SU-DHL-6 (cell line): Measurements from ENCODE around the gene STBD1.

ENCODE experiments used
- H2AFZ ChIP-seq: fragments of 200-600 bp; sonication (generic); 2 replicates; pipeline ENCODE4 v1.6.1; 2014; ENCODE audit warnings: low read depth, mild to moderate bottlenecking, moderate library complexity, mixed read lengths, antibody characterized with exemption, low read length; ENCODE audit not compliant: severe bottlenecking
- H3F3A ChIP-seq: fragments of 200-600 bp; shearing (Covaris generic); 2 replicates; pipeline ENCODE4 v1.6.0; 2016; ENCODE audit warnings: antibody characterized with exemption, mild to moderate bottlenecking; ENCODE audit not compliant: insufficient read depth
- H3K27ac ChIP-seq: fragments of 200-600 bp; sonication (generic); 2 replicates; pipeline ENCODE4 v1.5.1; 2016; ENCODE audit warnings: low read depth, mild to moderate bottlenecking, low read length, moderate library complexity, mixed read lengths
- H3K27me3 ChIP-seq: fragments of 200-600 bp; sonication (generic), shearing (Covaris generic); 2 replicates; pipeline ENCODE4 v1.6.0; 2014; ENCODE audit warnings: mild to moderate bottlenecking, low read length
- H3K36me3 ChIP-seq: fragments of 200-600 bp; sonication (generic); 2 replicates; pipeline ENCODE4 v1.6.1; 2014; ENCODE audit warnings: mild to moderate bottlenecking, low read length, mixed read lengths
- H3K4me2 ChIP-seq: fragments of 300-600, 200-600 bp; shearing (Covaris generic), sonication (generic); 2 replicates; pipeline ENCODE4 v1.6.0; 2014; ENCODE audit warnings: low read length, low read depth, mild to moderate bottlenecking; ENCODE audit not compliant: poor library complexity, severe bottlenecking
- H3K4me3 ChIP-seq: fragments of 200-600 bp; sonication (generic); 2 replicates; pipeline ENCODE4 v1.5.1; 2014; ENCODE audit warnings: antibody characterized with exemption, low read length, mild to moderate bottlenecking, mixed read lengths; ENCODE audit not compliant: insufficient read depth, poor library complexity, severe bottlenecking
- H3K79me2 ChIP-seq: fragments of 200-600 bp; sonication (generic); 2 replicates; pipeline ENCODE4 v1.6.1; 2014; ENCODE audit warnings: mild to moderate bottlenecking, low read length, moderate library complexity; ENCODE audit not compliant: insufficient read depth
- H3K9ac ChIP-seq: fragments of 200-600 bp; sonication (generic); 2 replicates; pipeline ENCODE4 v1.7.0; 2014; ENCODE audit warnings: mild to moderate bottlenecking, low read length
- H3K9me2 ChIP-seq: fragments of 200-600 bp; sonication (generic); replicated peaks from 2 replicates; pipeline ENCODE4 v1.6.1; 2014; ENCODE audit warnings: low read length; ENCODE audit not compliant: insufficient read depth
- H3K9me3 ChIP-seq: fragments of 200-600 bp; sonication (generic); 2 replicates; pipeline ENCODE4 v1.6.1; 2014; ENCODE audit warnings: low read length, mixed read lengths; ENCODE audit not compliant: insufficient read depth
- H4K20me1 ChIP-seq: fragments of 200-600 bp; sonication (generic); 2 replicates; pipeline ENCODE4 v1.6.1; 2014; ENCODE audit warnings: low read depth, mild to moderate bottlenecking, antibody characterized with exemption, low read length, moderate library complexity, mixed read lengths
- EZH2phosphoT487 ChIP-seq: fragments of 200-600 bp; sonication (generic), shearing (Covaris generic); conservative IDR thresholded peaks from 2 replicates; pipeline ENCODE4 v1.6.1; 2018; ENCODE audit warnings: mild to moderate bottlenecking, antibody characterized with exemption, low read length, moderate library complexity, mixed read lengths
- TF ChIP-seq, protein P1 (sequence below): fragments of 200-600 bp; sonication (generic); IDR thresholded peaks from one replicate; pipeline ENCODE4 v1.5.1; 2017; ENCODE audit warnings: antibody characterized with exemption, mild to moderate bottlenecking, low read length, moderate library complexity; ENCODE audit not compliant: insufficient read depth, poor library complexity, severe bottlenecking

STBD1 gene

DNA sequence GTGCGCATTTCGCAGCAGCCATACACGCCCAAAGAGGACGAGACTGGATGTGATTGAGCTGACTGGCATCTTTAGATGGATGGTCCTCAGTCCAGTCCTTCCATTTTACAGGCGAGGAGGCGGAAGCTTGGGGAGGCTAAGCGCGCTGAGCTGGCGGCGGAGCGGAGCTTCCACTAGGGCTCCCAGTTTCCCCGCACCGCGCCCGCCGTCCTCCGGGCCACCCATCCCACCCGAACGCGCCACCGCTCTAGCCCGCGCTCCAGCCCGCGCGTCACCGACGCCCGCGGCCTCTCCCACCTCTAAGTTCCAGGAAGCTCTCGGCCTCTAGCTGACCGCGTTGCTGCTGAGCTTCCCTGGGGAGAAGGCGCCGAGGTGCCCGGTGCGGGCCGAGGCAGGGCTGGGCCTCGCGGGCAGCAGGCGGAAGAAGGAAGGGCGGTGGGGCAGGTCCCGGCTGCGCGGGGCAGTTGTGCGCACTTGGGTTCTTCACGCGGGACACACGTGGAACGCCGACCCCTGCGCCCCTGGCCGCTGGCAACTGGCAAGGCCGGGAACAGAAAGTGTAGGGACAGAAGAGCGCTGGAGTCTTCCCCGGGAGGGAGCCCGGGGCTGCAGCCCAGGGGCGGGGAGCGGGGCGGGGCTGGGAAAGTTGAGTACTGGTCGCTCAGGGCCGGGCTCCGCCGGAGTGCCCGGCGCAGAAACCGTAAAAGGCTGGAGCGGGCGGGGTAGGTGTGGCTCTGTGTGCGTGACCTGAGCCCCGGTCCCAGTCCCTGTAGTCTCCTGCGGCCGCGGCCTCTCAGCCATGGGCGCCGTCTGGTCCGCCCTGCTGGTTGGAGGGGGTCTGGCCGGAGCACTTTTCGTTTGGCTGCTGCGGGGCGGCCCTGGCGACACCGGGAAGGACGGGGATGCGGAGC lies at the start of gene STBD1:
STBD1 (plus strand) TSS at position 763 of the 911 bp plus-strand sequence; CDS start at position 800, 37 bp downstream.
- Histone ChIP-seq H2AFZ (no peak within 1 kb of the TSS), H4K20me1 (no peaks in the 10 kb centered on the region), H3K9me2 (no peaks in the 10 kb centered on the region), H3K36me3 (no peaks in the 10 kb centered on the region), H3K9me3 (no peaks in the 10 kb centered on the region), H3K79me2 (no peaks in the 10 kb centered on the region), H3F3A (no peaks in the 10 kb centered on the region), H3K4me2 (no peak within 1 kb of the TSS), H3K27me3 (no peaks in the 10 kb centered on the region), H3K9ac (no peak within 1 kb of the TSS), H3K4me3 (no peak within 1 kb of the TSS), H3K27ac (no peak within 1 kb of the TSS)
- TF ChIP-seq, protein P1, sequence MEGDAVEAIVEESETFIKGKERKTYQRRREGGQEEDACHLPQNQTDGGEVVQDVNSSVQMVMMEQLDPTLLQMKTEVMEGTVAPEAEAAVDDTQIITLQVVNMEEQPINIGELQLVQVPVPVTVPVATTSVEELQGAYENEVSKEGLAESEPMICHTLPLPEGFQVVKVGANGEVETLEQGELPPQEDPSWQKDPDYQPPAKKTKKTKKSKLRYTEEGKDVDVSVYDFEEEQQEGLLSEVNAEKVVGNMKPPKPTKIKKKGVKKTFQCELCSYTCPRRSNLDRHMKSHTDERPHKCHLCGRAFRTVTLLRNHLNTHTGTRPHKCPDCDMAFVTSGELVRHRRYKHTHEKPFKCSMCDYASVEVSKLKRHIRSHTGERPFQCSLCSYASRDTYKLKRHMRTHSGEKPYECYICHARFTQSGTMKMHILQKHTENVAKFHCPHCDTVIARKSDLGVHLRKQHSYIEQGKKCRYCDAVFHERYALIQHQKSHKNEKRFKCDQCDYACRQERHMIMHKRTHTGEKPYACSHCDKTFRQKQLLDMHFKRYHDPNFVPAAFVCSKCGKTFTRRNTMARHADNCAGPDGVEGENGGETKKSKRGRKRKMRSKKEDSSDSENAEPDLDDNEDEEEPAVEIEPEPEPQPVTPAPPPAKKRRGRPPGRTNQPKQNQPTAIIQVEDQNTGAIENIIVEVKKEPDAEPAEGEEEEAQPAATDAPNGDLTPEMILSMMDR = no peak
- TF ChIP-seq EZH2phosphoT487 = no peak

DNA sequence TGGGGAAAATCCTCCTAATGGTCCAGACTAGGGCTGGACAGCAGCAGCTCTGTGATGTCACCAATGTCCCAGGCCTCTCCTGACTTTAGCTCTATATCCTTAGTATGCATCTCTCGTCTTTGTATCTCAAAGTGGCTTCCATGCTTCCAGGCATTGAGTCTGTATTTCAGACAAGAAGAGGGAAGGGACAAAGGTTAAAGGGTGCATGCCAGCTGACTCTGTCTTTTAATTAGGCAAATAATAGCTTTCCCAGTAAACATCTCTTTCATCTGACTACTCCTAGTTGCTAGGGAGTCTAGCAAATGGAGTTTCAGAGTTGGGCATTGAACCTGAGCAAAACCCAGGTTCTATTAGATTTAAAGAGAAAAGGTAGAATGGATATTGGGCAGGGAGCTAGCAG lies 49.6 kb upstream of the STBD1 start:
- no peak overlapping the region for H3K4me2 ChIP-seq
- no peaks in the 10 kb centered on the region for H3K9me2 ChIP-seq
- H3K9me3 ChIP-seq = no peaks in the 10 kb centered on the region
- no peaks in the 10 kb centered on the region for H4K20me1 ChIP-seq
- no peaks in the 10 kb centered on the region for H3K27me3 ChIP-seq
- TF ChIP-seq EZH2phosphoT487 = no peak
- TF ChIP-seq, protein P1 = no peak
- no peak overlapping the region for H3K4me3 ChIP-seq
- no peaks in the 10 kb centered on the region for H3K79me2 ChIP-seq
- no peaks in the 10 kb centered on the region for H3K36me3 ChIP-seq
- no peak overlapping the region for H2AFZ ChIP-seq
- no peak overlapping the region for H3K27ac ChIP-seq
- H3K9ac ChIP-seq = no peak overlapping the region
- H3F3A ChIP-seq = no peaks in the 10 kb centered on the region

DNA sequence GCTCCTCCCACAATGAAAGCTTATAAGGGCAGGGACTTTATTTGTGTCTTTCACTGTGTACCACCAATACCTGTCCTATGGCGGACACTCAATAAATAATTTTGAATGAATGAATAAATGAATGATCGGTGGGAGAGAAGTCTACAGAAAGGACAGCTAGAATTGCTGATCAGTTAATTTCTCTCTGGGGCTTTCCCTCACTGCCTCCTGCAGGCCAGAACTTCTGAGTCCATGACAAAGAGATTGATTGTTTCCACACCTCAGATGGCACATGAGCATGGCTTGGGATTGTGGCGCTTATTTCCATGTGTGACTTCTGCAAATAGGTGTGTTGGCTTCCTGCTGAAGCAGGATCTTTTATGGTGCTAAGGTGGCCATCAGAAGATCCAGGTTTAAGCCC lies 48.7 kb upstream of the STBD1 start:
- Histone ChIP-seq H3K4me2 (no peak overlapping the region), H3K27ac (no peak overlapping the region), H3K79me2 (no peaks in the 10 kb centered on the region), H4K20me1 (no peaks in the 10 kb centered on the region), H3K9me2 (no peaks in the 10 kb centered on the region), H2AFZ (no peak overlapping the region), H3F3A (no peaks in the 10 kb centered on the region), H3K9me3 (no peaks in the 10 kb centered on the region), H3K36me3 (no peaks in the 10 kb centered on the region), H3K27me3 (no peaks in the 10 kb centered on the region), H3K4me3 (no peak overlapping the region), H3K9ac (no peak overlapping the region)
- TF ChIP-seq EZH2phosphoT487 = no peak
- TF ChIP-seq, protein P1 = no peak
